ENCODE results near the gene ASB4. TPM values are rescaled to one million over a fixed set of nuclear protein-coding genes. Genes with fewer than 3 reads are reported as not detected.
"Not testable (repeated sequence)": the region's sequence is repeated elsewhere in the genome, so short reads cannot be mapped to it uniquely, and the experiment has no call there.

The ASB4 gene
- total RNA-seq, 1 donor from 2014 or later: 0.29 TPM

DNA sequence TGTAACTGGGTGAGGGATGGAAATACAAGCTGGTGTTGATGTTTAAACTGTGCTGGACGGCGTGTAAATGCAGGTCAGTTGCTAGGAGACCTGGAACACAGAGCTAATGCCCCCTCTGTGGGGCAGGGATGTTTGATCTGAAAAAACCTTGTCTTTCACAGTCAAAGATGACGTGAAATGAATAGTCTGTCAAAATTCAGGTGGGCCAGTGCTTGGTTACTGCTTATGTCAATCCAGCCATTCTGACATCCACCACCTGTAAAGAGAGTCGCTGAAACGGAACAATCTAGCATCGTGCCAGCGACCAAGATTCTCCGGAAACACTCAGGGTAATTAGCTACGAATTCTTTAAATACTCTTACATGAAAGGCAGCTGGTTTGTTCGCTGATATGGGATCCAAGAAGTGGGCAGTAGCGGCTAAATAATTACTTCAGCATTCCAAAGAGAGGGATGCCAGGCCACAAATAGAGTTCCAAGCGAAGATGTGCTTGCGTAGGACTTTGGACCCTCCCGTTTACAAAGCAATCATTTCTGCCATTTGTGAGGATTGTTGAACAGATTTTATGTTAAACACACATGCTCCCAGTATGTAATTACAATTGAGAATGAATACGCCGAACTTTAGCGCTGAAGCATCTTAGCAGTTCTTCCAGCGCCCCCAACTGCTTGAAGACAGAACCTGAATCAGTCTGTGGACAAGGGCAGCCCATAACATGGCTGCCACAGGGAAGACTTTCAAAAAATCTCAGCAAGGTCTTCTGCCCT lies 7.3 kb upstream of the ASB4 start:
- DNase-seq (ENCODE audit: low spot score): no peak

DNA sequence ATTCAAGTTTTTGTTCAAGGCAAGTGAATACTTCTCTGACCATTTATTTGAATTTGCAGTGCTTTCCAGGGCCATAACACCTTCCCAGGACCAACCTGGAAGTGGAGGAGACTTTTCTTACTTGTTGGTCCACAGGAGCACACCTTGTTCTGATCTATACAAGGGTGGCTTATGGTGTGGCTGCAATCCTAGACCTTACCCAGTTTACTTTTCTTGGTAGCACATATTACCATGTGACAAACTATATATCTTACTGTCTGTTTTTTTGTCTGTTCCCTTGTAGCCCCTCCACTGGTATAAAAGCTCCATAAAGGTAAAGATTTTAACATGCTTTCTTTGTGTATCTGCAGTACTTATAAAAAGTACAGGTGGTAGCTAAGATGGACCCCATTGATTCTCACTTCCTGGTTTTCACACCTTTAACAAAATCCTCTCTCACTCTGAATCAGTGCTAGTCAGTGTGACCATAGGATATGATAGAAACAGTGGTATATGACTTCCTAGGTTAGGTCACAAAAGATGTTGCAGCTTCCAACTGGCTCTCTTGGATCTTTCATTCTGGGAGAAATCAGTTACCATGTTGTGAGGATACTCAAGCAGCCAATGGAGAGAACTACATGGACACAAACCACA lies 5.6 kb upstream of the ASB4 start:
- no peak for DNase-seq (ENCODE audit: low spot score)

DNA sequence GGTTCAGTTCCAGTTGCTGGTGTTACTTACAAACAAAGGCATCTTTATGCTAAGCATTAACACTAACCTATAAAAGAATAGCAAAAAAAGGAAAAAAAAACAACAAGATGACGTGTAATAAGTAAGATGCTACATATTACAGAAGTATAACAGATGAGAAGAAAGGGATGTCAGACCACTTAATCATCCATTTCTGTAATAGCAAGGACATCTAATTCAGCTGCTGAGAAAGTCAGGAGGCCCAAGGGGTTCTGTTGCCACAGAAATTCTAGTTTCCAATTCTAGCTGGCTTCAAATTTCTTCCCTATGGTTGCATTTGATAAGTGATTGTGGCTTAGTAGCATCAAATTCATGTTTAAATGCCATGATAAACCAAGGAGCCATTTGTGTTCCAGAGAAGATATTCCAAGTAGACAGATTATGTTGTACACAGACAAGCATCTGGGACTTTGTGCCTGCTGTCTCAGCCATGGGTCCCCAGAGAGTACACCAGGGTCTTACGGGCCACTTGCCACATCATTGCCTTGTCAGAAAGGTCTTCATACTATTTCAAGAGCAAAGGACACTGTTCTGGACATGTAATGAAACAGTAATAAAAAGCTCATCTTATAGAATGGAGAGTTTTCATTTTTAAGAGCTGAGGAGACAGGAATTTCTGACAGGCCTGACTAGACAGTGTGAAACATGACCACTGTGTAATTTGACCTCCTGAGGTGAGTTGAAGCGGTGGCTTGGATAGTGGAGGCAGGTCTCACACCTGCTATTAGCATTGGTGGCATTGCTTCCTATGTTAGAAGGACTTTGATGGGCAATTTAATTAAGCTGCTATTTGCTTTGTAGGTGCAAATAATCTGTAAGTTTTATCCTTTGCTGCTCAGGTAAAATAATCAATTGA lies 4.2 kb upstream of the ASB4 start:
- DNase-seq (ENCODE audit: low spot score): no peak

DNA sequence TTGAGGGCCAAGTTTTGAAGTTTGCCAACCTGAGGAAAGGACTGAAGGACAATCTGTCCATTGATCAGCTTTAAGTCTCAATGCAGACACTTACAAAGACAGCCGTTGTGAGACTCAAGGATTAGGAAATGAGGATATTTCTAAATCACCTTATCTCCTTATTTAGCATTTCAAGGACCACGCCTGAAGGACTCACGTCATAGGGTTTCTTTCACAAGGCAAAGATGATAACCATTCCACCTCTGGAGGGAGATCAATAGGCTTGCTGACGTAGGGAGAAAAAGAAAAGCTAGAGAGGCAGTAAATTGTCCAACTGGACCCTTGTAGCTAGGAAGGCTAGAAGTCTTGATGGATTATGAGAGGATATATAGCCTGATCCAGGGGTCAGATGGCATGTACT lies 3.3 kb upstream of the ASB4 start:
- DNase-seq (ENCODE audit: low spot score): no peak

DNA sequence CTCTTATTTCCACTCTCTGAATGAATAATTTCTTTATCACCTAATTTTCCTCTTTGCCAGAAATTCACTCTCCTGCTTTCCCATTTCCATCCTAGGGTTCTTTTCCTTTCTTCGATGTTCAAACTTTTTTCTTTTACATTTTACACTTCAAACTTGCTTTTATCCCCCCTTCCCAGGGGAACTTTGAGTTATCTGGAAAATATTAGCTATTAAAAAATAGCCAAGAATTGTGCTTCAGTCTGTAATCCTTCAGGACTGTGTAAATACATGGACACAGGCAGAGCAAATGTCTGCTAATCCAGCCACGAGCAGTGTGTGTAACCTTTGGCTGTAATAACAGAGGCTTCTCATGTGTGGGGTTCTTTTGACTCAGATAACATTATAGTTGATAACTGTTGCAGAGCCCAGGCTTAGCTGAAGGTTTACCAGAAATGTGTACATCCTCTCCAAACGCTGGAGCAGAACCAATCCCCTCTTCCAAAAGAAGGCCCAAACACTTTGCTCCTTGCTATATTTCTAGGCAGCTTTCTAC lies 4.6 kb downstream of the ASB4 start:
- no peak for DNase-seq (ENCODE audit: low spot score)

DNA sequence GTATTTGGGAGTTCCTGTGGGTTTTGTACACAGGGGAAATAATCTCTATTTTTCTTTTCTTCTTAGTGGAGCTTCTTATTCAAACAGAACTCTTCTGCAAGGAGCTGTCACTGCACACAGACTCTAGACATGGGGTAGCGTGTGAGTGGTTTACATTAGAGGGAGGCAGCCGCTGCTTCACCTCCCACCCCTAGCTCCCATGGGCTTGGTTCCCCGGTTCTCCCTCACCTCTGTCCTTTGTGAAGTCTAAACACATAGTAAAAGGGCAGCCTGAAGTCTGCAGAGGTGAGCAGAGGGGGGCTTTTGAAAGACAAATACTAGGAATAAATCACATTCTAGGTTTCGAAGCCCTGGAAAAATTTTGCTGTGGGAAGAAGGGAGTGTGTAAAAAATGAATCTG lies 5.5 kb downstream of the ASB4 start:
- no peak for DNase-seq (ENCODE audit: low spot score)

DNA sequence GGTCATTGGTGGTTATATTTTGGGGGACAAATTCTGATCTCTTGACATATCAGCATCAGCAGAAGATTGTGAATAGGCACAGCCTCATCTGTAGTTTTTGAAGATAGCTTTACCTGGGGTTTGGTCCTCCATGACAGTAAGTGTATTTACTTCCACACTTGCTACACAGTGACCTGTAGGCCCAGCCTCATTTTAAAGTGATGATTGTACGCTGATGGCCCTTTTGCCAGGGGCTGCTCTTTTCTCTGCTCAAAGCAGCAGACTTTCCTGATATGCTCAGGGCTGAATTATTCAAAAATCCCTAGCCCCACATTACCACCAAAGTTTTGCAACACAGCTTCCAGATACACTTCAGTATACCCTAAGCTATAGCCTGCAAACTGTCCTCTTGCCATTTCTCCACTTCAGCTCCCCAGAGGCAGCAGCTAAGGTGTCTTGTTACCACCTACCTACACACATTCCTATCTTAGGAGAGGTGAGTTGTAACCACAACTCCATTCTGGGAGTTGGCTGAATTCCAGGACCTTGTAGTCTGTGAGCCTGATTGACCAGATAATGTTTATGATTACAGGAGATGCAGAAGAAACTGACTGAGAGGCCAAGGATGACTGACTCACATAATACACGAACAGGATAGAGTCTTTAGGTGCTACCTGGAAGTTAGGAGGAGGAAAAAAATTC lies 6.0 kb downstream of the ASB4 start:
- DNase-seq (ENCODE audit: low spot score): no peak

DNA sequence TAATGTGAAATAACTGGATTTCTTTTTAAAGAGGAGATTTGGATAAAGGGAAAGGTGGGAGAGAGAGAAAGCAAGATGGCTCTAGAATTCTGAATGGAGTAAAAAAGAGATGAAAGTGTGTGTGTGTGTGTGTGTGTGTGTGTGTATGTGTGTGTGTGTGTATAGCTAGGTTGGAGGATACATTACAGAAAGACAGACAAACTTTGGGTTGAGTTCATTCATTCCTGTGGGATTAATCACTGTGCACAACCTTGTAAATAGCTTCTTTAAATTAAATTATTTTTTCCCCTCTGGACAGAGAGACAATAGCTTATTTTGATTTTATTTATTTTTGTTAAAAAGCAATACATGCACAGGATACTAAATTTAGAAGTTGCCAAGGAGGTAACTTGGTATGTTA lies 7.5 kb downstream of the ASB4 start:
- DNase-seq (ENCODE audit: low spot score): no peak

DNA sequence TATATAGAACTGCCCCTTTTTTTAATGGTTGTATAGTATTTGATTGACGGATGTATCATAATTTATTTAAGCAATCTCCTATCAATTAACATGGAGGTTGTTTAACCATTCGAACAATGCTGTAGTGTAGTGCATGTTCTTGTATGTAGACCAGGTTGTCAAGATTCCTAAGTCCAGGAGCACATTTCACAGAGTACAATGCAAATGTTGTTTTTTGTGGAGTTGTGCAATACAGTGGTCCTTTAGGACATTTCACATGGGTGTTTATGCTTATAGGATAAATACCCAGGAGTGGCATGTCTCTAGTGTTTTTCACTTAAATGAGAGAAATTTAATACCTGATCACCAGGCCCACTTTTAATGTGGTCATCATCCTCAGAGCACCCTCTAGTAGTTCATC lies 8.1 kb downstream of the ASB4 start:
- DNase-seq (ENCODE audit: low spot score): no peak

DNA sequence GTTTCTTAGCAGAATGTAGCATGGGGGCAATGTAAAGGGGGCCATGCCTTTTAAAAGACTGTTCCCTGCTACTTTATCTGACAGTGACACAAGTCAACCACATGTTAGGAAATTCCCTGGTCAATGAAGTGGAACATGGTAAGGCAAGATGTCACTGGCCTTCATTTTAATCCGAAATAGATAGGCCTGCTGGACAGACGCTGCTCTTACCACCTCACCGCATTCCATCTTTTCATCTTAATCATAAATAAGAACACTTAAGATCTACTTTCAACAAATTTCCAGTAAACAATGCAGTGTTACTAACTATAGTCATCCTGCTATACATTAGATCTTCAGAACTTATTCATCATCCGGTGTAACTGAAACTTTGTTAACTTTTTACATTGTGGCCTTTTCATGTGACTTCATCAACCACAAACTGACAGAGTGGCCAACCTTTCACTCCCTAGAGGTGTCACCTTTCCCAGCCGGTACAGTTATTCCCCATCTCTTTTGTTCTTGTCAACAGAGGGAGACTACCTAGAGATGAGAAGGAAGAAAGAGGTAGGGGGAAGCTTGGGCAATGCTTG lies 15.6 kb downstream of the ASB4 start:
- DNase-seq (ENCODE audit: low spot score): no peak

DNA sequence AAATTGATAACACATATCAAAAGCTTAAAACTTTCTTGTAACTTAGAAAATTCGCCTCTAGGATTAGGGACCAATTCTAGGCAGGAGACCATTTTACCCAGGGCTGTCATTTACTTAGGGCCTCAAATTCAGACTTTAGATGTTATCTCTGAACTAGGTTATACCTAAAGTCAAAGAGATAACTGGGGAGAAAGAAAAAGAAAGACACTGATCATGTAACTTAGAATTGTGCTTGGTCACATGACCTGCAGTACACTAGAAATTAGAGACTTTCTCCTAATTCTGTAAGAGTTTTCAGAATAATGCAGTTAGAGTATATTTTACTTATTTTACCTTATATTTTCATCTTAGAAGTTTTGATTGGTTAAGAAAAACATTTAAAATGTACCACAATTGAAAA lies 16.7 kb downstream of the ASB4 start:
- no peak for DNase-seq (ENCODE audit: low spot score)

DNA sequence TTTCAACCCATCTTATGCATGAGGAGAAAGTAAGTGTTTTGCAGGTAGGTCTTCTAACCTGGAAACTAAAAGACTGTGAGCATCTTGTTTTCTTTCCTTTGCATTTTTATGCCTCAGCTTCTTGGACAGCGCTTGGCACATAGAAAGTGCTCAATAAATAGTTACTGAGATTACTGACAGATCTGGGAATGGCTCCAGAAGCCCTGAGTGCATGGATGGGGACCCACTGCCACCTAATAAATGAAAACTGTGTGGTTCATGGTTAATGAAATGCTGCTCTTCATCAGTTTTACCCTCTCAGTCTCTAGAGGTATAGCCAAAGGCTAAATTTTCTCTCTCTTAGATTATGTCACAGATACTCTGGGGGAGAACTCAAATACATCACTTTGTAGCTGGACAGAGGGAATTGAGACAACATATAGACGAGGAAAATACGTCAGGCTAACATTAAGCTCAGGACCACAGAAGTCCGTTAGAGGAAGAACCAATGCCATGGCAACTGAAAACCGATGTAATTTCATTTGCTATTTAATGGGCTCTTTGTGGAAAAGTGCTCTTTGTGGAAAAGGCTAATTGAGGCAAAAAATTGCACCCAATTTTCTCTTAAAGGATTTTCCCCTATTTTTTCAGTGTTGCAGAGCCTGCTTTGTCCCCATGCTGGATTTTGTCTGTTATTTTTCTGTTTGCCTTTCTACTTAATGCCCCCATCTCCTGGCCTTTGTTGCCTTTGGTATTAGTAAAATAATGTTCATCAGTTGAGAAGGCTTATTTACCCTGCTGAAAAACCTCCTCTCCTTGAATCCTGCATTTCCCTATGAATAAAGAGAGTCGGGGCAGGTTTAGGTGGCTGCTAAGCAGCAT lies 17.8 kb downstream of the ASB4 start:
- no peak for DNase-seq (ENCODE audit: low spot score)

DNA sequence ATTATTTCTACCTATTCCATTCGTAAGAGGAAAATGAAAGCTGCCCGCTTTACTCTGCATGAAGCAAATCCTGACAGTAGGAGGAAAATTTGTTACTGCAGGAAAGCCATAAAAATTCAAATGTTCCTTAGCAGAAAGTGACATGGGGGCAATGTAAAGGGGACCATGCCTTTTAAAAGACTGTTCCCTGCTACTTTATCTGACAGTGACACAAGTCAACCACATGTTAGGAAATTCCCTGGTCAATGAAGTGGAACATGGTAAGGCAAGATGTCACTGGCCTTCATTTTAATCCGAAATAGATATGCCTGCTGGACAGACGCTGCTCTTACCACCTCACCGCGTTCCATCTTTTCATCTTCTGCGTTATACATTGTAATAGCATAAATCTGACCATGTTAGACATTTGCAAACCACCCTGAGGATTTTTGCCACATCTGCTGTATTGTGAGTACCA lies 18.4 kb downstream of the ASB4 start:
- not testable (repeated sequence) for DNase-seq (ENCODE audit: low spot score)

DNA sequence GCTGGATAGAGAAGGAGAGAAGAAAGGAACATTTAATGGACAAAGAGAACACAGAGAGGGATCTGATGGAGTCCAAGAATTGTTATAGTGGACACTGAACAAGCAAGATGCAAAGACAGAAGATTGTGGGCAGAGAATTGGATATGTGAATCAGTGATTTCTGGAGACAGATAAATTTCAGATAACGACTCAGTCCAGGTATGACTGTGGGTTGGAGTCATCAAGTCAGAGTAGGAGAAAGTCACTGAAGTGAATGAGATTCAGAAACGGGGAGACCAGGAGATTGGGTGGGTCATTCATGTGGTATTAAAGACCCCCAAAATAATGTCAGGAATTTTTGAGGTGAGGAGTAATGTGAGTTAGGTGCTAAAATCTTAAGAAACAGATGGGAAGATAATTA lies 23.0 kb downstream of the ASB4 start:
- DNase-seq (ENCODE audit: low spot score): no peak

DNA sequence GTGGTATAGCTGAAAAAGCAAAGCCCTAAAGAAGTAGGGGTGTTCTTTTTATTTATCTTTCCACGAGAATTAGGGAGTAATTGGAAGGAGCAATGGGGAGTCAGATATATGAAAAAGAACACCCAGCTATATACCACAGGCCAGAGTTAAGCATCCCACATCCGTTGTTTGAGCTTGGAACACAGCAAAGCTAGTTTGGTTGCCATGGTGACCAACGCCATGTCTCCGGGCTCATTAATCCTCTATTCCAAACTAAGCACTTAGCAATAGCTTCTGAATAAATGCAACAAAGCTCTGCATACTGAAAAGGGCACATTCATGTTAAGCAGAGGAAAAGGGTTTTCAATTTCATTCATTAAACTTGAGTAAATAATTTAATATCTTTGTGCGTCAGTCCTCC lies 23.5 kb downstream of the ASB4 start:
- DNase-seq (ENCODE audit: low spot score): no peak

DNA sequence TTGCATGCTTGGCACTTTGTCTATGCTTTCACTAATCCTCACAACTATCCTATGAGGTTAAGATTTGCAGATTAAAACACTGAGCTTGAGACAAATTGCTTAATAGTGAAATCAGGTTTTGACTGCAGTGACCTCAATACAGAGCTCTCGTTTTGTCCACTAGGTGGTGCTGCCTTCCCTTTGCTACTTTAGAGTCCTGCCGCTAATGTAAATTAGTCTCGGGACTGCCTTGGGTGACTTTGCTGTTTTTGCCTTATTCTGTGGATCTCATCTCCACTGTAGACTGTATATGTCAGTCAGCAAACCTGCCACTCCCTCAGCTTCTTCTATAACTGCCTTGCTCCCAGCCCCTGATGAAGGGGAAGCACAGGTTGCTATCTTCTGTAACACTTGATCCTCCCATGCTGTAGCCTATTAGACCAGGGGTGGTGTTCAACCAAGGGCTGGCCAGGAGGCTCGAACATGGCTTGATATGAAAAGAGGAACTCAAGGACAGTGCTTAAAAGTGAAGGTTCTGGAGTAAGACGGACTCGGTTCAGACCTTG lies 26.0 kb downstream of the ASB4 start:
- DNase-seq (ENCODE audit: low spot score): no peak

DNA sequence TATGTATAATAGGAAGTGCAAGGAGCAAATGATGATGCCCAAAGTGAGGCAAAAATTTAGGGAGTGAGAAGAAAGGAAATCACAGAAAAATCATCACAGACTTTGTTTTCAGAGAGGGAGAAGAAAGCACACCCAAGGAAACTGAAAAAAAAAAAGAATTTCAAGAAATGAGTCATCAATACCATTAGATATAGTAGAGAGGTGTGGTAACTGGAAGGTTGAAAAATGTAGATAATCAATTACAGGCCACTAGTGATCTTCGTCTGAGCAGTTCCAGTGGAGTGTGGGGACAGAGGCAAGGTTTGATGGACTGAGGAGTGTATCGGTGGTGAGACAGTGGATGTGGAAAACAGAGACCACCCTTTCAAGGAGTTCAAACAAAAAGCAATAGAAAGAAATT lies 31.7 kb downstream of the ASB4 start:
- no peak for DNase-seq (ENCODE audit: low spot score)

DNA sequence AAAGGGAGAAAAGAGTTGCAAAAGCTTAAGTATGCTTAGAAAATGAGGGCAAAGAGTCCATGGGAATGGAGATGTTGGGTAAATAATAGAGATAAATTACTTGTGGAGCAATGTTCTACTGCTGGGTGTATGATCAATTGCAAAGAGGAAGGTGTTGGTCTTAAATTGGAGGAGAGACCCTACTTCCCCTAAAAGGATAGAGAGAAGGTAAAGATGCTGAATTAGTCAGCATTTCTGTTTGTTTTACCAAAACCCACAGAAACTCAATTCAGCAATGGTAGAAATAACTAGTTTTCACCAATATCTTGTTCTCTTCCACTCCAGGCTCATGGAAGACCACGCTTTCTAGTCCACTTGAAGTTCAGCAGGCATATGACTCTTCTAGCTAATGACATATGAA lies 32.1 kb downstream of the ASB4 start:
- no peak for DNase-seq (ENCODE audit: low spot score)

DNA sequence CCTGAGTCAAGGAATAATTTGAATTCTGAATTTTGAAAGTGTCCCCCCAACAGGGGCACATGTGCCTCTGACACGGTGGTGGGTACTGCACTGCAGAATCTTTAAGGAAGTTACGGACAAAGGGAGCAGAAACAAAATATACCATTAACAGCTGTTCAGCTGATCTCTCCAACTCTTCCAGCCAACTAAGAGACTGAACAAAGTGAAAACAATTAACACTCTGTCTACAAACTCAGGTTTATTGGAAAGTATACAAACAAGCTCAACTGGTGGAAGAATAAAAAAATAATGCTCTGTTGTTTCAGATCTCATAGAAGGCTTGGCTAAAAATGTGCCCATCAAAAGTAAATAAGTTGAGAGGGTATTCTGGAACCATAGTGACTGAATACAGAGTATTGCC lies 34.4 kb downstream of the ASB4 start:
- DNase-seq (ENCODE audit: low spot score): no peak

DNA sequence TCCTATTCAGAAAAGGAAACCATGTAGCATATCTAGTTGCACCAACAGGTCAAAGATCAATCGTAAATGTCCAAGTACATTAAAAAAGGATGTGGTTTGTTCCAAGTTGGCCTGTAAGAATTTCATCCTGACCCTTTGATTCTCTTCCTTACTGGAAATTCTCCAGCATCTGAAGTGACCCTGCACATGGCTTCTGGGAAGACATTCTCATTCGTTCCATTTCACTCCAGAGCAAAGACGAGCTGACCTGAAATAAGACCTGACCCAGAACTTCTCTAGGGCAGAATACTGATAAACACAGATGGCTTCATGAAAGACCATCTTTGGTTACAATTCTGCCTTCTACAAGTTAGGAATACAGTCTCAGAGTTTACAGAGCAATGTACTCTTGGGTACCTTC lies 39.8 kb downstream of the ASB4 start:
- no peak for DNase-seq (ENCODE audit: low spot score)

All from mesenteric fat pad (tissue), 1 donor.